OCI-LY1 (cell line): ENCODE results near the gene XPO5.

Experiments used
- H2AFZ ChIP-seq: fragments of 200-600 bp; sonication (generic), shearing (Covaris generic); 2 replicates; pipeline ENCODE4 v1.6.0; 2014; ENCODE audit warnings: antibody characterized with exemption, mild to moderate bottlenecking, low read length
- H3F3A ChIP-seq: fragments of 200-600 bp; sonication (generic), shearing (Covaris generic); 2 replicates; pipeline ENCODE4 v1.6.0; 2014; ENCODE audit warnings: mild to moderate bottlenecking, antibody characterized with exemption, low read length, moderate library complexity; ENCODE audit not compliant: insufficient read depth
- H3K27ac ChIP-seq: fragments of 200-600 bp; sonication (generic); 2 replicates; pipeline ENCODE4 v1.5.1; 2014; ENCODE audit warnings: low read length, mixed run types, mild to moderate bottlenecking, low read depth; ENCODE audit not compliant: poor library complexity, severe bottlenecking
- H3K27me3 ChIP-seq: fragments of 200-600 bp; sonication (generic); 2 replicates; pipeline ENCODE4 v1.6.0; 2014; ENCODE audit warnings: antibody characterized with exemption, mild to moderate bottlenecking, low read length, moderate library complexity; ENCODE audit not compliant: insufficient read depth
- H3K36me3 ChIP-seq: fragments of 200-600 bp; sonication (generic); 2 replicates; pipeline ENCODE4 v1.6.1; 2014; ENCODE audit warnings: mild to moderate bottlenecking, antibody characterized with exemption, low read length, moderate library complexity, mixed read lengths; ENCODE audit not compliant: insufficient read depth
- H3K4me1 ChIP-seq: fragments of 200-600 bp; sonication (generic); 2 replicates; pipeline ENCODE4 v1.5.1; 2014; ENCODE audit warnings: mild to moderate bottlenecking, low read length, moderate library complexity; ENCODE audit not compliant: insufficient read depth, severe bottlenecking
- H3K4me2 ChIP-seq: fragments of 200-600 bp; sonication (generic), shearing (Covaris generic); 2 replicates; pipeline ENCODE4 v1.6.1; 2014; ENCODE audit warnings: low read length
- H3K4me3 ChIP-seq: fragments of 200-600 bp; sonication (generic); 2 replicates; pipeline ENCODE4 v1.5.1; 2014; ENCODE audit warnings: low read length, low read depth, mild to moderate bottlenecking, mixed read lengths; ENCODE audit not compliant: poor library complexity, severe bottlenecking
- H3K79me2 ChIP-seq: fragments of 200-600 bp; shearing (Covaris generic); 2 replicates; pipeline ENCODE4 v1.6.1; 2016; ENCODE audit warnings: mixed run types, low read length, mixed read lengths; ENCODE audit not compliant: insufficient read depth
- H3K9ac ChIP-seq: fragments of 200-600 bp; sonication (generic), shearing (Covaris generic); 2 replicates; pipeline ENCODE4 v1.6.1; 2014; ENCODE audit warnings: mild to moderate bottlenecking, low read length, mixed read lengths
- H3K9me2 ChIP-seq: fragments of 200-600 bp; sonication (generic), shearing (Covaris generic); 2 replicates; pipeline ENCODE4 v1.6.1; 2014; ENCODE audit warnings: low read depth, mild to moderate bottlenecking, low read length, mixed read lengths
- H3K9me3 ChIP-seq: fragments of 200-600 bp; shearing (Covaris generic); 2 replicates; pipeline ENCODE4 v1.6.1; 2014; ENCODE audit warnings: low read length, mixed read lengths
- H4K20me1 ChIP-seq: fragments of 200-600 bp; sonication (generic), shearing (Covaris generic); 2 replicates; pipeline ENCODE4 v1.6.0; 2016; ENCODE audit warnings: mild to moderate bottlenecking, low read length; ENCODE audit not compliant: insufficient read depth
- EZH2 ChIP-seq: fragments of 200-600 bp; sonication (generic), shearing (Covaris generic); IDR thresholded peaks from 2 replicates; pipeline ENCODE4 v1.8.0; 2017; ENCODE audit warnings: borderline replicate concordance, mixed run types, mild to moderate bottlenecking, antibody characterized with exemption, low read length, moderate library complexity, mixed read lengths
- TF ChIP-seq, protein P1 (sequence below): fragments of 200-600 bp; sonication (generic), shearing (Covaris generic); IDR thresholded peaks from 2 replicates; pipeline ENCODE4 v1.5.1; 2017; ENCODE audit warnings: mild to moderate bottlenecking, antibody characterized with exemption, low read length, moderate library complexity, mixed read lengths

The XPO5 gene

DNA sequence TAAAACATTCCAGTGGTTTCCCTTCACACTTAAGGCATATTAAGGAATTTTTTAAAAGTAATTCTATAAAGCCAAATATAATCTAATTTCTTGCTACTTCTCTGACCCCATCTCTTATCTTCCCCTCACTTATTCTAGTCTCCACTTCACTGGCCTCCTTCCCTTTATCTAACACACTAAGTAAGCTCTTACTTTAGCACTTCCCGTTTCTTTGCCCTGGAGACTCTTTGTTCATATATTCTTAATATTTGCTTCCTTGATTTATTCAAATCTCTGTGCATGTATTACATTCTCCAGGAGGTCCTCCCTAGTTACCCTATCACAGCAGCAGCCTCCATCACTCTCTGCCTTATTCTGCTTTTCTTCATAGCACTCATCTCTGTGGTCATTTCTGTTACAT is 33.0 kb upstream of the XPO5 start:
- Histone ChIP-seq H3F3A (no peaks in the 10 kb centered on the region), H3K9ac (0 out of 2 replicates have a peak overlapping the region, but pooled peaks have one; percentile 23), H3K9me2 (no peaks in the 10 kb centered on the region), H4K20me1 (no peaks in the 10 kb centered on the region), H3K4me2 (no peak overlapping the region), H3K4me1 (peaks cover 7% of the 10 kb centered on the region), H3K79me2 (no peaks in the 10 kb centered on the region), H3K9me3 (no peaks in the 10 kb centered on the region), H3K36me3 (peaks cover 90% of the 10 kb centered on the region), H3K27me3 (no peaks in the 10 kb centered on the region), H2AFZ (no peak overlapping the region), H3K4me3 (no peak overlapping the region), H3K27ac (peak overlapping the region; percentile 26)
- no peak for TF ChIP-seq EZH2
- TF ChIP-seq, protein P1, sequence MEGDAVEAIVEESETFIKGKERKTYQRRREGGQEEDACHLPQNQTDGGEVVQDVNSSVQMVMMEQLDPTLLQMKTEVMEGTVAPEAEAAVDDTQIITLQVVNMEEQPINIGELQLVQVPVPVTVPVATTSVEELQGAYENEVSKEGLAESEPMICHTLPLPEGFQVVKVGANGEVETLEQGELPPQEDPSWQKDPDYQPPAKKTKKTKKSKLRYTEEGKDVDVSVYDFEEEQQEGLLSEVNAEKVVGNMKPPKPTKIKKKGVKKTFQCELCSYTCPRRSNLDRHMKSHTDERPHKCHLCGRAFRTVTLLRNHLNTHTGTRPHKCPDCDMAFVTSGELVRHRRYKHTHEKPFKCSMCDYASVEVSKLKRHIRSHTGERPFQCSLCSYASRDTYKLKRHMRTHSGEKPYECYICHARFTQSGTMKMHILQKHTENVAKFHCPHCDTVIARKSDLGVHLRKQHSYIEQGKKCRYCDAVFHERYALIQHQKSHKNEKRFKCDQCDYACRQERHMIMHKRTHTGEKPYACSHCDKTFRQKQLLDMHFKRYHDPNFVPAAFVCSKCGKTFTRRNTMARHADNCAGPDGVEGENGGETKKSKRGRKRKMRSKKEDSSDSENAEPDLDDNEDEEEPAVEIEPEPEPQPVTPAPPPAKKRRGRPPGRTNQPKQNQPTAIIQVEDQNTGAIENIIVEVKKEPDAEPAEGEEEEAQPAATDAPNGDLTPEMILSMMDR, result no peak

DNA sequence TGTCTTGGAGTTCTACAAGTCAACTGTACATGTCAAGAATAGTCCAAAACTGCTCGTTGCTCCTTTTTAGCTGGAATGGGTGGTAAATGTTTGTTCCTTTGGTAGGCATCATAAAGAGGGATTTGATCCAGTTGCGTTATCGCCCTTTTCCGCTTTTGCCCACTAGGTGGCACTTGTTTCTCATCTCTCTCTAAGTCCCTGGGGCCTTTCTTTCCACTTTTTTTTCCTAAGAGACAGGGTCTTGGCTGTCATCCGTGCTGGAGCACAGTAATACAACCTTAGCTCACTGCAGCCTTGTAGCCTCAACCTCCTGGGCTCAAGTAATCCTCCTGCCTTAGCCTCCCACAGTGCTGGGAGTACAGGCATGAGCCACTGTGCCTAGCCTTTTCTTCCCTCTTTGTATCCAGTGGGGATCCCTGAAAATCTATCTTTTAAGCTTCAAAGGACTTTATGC is 32.5 kb upstream of the XPO5 start:
- H3K27me3 ChIP-seq, result no peaks in the 10 kb centered on the region
- no peak overlapping the region for H3K4me2 ChIP-seq
- no peak overlapping the region for H2AFZ ChIP-seq
- TF ChIP-seq EZH2, result no peak
- TF ChIP-seq, protein P1, result peak; percentile 92
- no peaks in the 10 kb centered on the region for H3K9me3 ChIP-seq
- no peaks in the 10 kb centered on the region for H3F3A ChIP-seq
- no peaks in the 10 kb centered on the region for H4K20me1 ChIP-seq
- H3K4me3 ChIP-seq, result no peak overlapping the region
- H3K4me1 ChIP-seq, result peaks cover 7% of the 10 kb centered on the region
- no peaks in the 10 kb centered on the region for H3K79me2 ChIP-seq
- H3K36me3 ChIP-seq, result peaks cover 90% of the 10 kb centered on the region
- no peaks in the 10 kb centered on the region for H3K9me2 ChIP-seq
- 0 out of 2 replicates have a peak overlapping the region, but pooled peaks have one; percentile 23 for H3K9ac ChIP-seq
- H3K27ac ChIP-seq, result no peak overlapping the region

DNA sequence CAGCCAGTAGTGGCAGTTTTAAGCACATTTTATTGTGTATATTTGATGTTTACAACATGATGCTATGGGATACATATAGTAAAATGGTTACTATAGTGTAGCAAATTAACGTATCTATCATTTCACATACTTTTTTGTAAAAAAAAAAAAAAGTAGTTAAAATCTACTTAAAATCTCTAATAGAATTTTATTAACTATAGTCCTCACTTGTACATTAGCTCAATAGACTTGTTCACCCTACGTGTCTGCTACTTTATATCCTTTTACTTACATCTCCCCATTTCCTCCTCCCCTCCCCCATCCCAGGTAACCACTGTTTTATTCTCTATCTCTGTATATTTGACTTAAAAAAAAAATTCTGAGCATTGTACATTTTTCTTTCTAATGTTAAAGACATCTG is 30.2 kb upstream of the XPO5 start:
- no peaks in the 10 kb centered on the region for H4K20me1 ChIP-seq
- peaks cover 7% of the 10 kb centered on the region for H3K4me1 ChIP-seq
- no peak overlapping the region for H2AFZ ChIP-seq
- H3K27me3 ChIP-seq, result no peaks in the 10 kb centered on the region
- H3K9ac ChIP-seq, result no peak overlapping the region
- no peaks in the 10 kb centered on the region for H3K79me2 ChIP-seq
- no peaks in the 10 kb centered on the region for H3K9me2 ChIP-seq
- H3K9me3 ChIP-seq, result no peaks in the 10 kb centered on the region
- H3K36me3 ChIP-seq, result peaks cover 89% of the 10 kb centered on the region
- H3K4me2 ChIP-seq, result no peak overlapping the region
- no peak overlapping the region for H3K27ac ChIP-seq
- no peak overlapping the region for H3K4me3 ChIP-seq
- H3F3A ChIP-seq, result no peaks in the 10 kb centered on the region
- TF ChIP-seq, protein P1, result no peak
- no peak for TF ChIP-seq EZH2
